ENCODE data around the gene LDLRAD3. TPM values are rescaled to one million over a fixed set of nuclear protein-coding genes. Genes with fewer than 3 reads are reported as not detected.

LDLRAD3 gene
- polyA plus RNA-seq, 1 of the 3 experiments (the other 2 are of a cell fraction): 10.6 TPM

GRCh38 chr11:35976434-35976833, 32.6 kb downstream of the LDLRAD3 start:
- Histone ChIP-seq H3K4me1 (ENCODE audit: control insufficient read depth in 1 of 2, insufficient read depth in 2 of 2, low read depth in 1 of 2, low read length in 1 of 2) (no peaks in the 10 kb centered on the region), H3K79me2 (ENCODE audit: insufficient read depth) (peaks cover 29% of the 10 kb centered on the region), H3K4me3 (ENCODE audit: low read depth in 2 of 2, low read length in 1 of 2) (no peak overlapping the region), H3F3A (replicated peaks; ENCODE audit: insufficient read depth) (no peaks in the 10 kb centered on the region), H3K9me3 (0 out of 2 replicates have a peak, but pooled peaks cover 4% of the 10 kb centered on the region), H3K27ac (ENCODE audit: low read depth in 2 of 2, low read length in 1 of 2) (no peak overlapping the region), H4K20me1 (ENCODE audit: insufficient read depth) (no peaks in the 10 kb centered on the region), H2AFZ (ENCODE audit: low read depth) (no peak overlapping the region), H3K9ac (no peak overlapping the region), H3K4me2 (no peak overlapping the region), H3K9me2 (no peaks in the 10 kb centered on the region), H3K27me3 (ENCODE audit: insufficient read depth) (no peaks in the 10 kb centered on the region), H3K36me3 (replicated peaks in 1 of 2; ENCODE audit: control insufficient read depth in 1 of 2, insufficient read depth in 2 of 2, low read length in 1 of 2) (peaks cover 7 to 9% of the 10 kb centered on the region in 2 experiments)
- POLR2A ChIA-PET: no interaction called here
- no peak for DNase-seq
- 95% methylated on average over 6 of the region's 6 CpGs for WGBS (ENCODE audit: low lambda C conversion rate)
- CTCF ChIA-PET: no interaction called here
- no peak for TF ChIP-seq EP300 (IDR thresholded peaks at IDR 0.05; ENCODE audit: borderline replicate concordance in 1 of 2, low read depth in 1 of 2, low read length in 1 of 2)
- TF ChIP-seq NFIC (IDR thresholded peaks at IDR 0.05; ENCODE audit: borderline replicate concordance): no peak
- TF ChIP-seq ZBTB33 (IDR thresholded peaks at IDR 0.05; ENCODE audit: borderline replicate concordance, low read depth): no peak
- TF ChIP-seq RAD21 (IDR thresholded peaks at IDR 0.05; ENCODE audit: low read length): no peak
- TF ChIP-seq MXI1 (IDR thresholded peaks at IDR 0.05; ENCODE audit: low read depth, low read length): no peak
- no peak for TF ChIP-seq RXRA (IDR thresholded peaks at IDR 0.05; ENCODE audit: borderline replicate concordance, low read depth)
- TF ChIP-seq TEAD4 (IDR thresholded peaks at IDR 0.05; ENCODE audit: borderline replicate concordance, insufficient read depth): no peak
- TF ChIP-seq POLR2AphosphoS5 (IDR thresholded peaks at IDR 0.05; ENCODE audit: low read depth, low read length): no peak
- TF ChIP-seq PBX3 (IDR thresholded peaks at IDR 0.05): no peak
- TF ChIP-seq FOXM1 (IDR thresholded peaks at IDR 0.05; ENCODE audit: low read depth): no peak

- peaks cover 7 to 9% of the 10 kb centered on the region in 2 experiments for H3K36me3 ChIP-seq (replicated peaks in 1 of 2; ENCODE audit: control insufficient read depth in 1 of 2, insufficient read depth in 2 of 2, low read length in 1 of 2)
- H3K9me2 ChIP-seq: no peaks in the 10 kb centered on the region
- no peaks in the 10 kb centered on the region for H3K27me3 ChIP-seq (ENCODE audit: insufficient read depth)
- no peak overlapping the region for H2AFZ ChIP-seq (ENCODE audit: low read depth)
- CTCF ChIA-PET: interaction anchor here (0.6 kb wide), 1 partner anchor 53 kb away, joined by 3 read pairs; no protein-coding TSS in a partner anchor
- H4K20me1 ChIP-seq (ENCODE audit: insufficient read depth): no peaks in the 10 kb centered on the region
- 95% methylated on average over 6 of the region's 6 CpGs for WGBS (ENCODE audit: low lambda C conversion rate)
- POLR2A ChIA-PET: no interaction called here
- H3K79me2 ChIP-seq (ENCODE audit: insufficient read depth): peaks cover 36% of the 10 kb centered on the region; the same call in 1 of the 2 replicates
- no peaks in the 10 kb centered on the region for H3F3A ChIP-seq (replicated peaks; ENCODE audit: insufficient read depth)
- H3K9me3 ChIP-seq: 0 out of 2 replicates have a peak, but pooled peaks cover 4% of the 10 kb centered on the region
- no peak for TF ChIP-seq FOXM1 (IDR thresholded peaks at IDR 0.05; ENCODE audit: low read depth)
- TF ChIP-seq SIN3A (IDR thresholded peaks at IDR 0.05; ENCODE audit: borderline replicate concordance, low read depth, low read length): no peak
- no peak for TF ChIP-seq MAX (IDR thresholded peaks at IDR 0.05; ENCODE audit: low read depth)
- TF ChIP-seq IRF3 (IDR thresholded peaks at IDR 0.05; ENCODE audit: low read depth, low read length): no peak
- no peak for TF ChIP-seq ELF1 (IDR thresholded peaks at IDR 0.05)
- no peak for TF ChIP-seq SMC3 (IDR thresholded peaks at IDR 0.05; ENCODE audit: low read depth, low read length)
- TF ChIP-seq EZH2phosphoT487 (IDR thresholded peaks at IDR 0.05; ENCODE audit: borderline replicate concordance, low read depth): no peak
- no peak overlapping the region for H3K4me2 ChIP-seq
- no peak overlapping the region for H3K4me3 ChIP-seq (ENCODE audit: low read depth in 2 of 2, low read length in 1 of 2)
- H3K4me1 ChIP-seq (ENCODE audit: control insufficient read depth in 1 of 2, insufficient read depth in 2 of 2, low read depth in 1 of 2, low read length in 1 of 2): peaks cover 0 to 4% of the 10 kb centered on the region in 2 experiments; a peak in 1 of 4 replicates
- no peak overlapping the region for H3K9ac ChIP-seq
- DNase-seq: no peak
- no peak overlapping the region for H3K27ac ChIP-seq (ENCODE audit: low read depth in 2 of 2, low read length in 1 of 2)
Measured at GRCh38 chr11:35978183-35978582, 34.3 kb downstream of the LDLRAD3 start.

All from SK-N-SH (cell line).